ENCODE results near the gene COL11A2.
A peak's percentile ranks its signal among the peaks of the same experiment; 100 is the strongest.

COL11A2 gene

GRCh38 chr6:33193619-33194018, 1.4 kb upstream of the COL11A2 start:
- FAIRE-seq (no peak), DNase-seq (ENCODE audit: insufficient read length, low spot score) (no peak)

DNA sequence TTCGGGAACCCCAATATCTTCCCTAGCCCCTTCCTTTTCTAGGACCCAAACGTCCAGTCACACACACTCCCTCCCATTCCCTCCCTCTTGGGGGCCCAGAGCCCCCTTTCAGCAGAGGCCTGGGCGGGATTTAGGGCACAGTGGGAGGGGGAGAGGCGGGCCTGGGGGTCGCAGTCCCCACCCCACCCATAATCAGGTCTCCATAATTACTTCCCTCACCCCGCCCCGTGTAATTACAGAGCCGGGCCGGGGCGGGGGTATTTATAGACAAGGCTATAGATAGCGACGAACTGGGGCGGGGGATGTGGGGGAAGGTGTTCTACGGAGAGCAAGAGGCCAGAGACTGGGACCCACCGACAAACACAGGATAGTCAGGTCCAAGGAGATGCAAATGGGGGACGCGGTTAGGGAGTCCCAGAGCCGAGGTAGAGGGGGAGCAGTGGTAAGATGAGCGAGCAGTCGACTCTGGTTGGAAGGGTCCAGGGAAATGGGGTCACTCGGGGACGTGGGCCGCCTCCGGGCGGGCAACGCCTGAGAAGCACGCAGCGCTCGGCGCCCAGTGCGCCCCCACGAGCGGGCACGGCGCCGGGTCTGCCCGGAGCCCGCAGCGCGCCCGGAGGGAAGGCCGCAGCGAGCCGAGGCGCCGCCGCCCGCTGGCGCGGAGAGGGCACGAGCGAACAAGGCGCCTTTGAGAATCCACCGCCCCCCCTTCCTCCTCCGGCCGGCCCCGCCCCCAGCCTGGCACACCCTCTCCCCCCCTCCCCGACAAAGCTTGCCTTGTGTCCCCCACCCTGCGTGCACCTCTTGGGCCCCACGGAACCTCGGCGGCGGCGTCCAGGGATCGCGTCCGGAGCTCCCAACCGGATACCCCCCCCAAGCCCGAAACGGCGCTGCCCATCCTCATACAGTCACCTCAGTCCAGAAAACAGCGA, 670 bp upstream of the COL11A2 start:
- FAIRE-seq (no peak), DNase-seq (ENCODE audit: insufficient read length, low spot score) (no peak)

- no peak for FAIRE-seq
- DNase-seq (ENCODE audit: insufficient read length, low spot score) = no peak
These were observed 723 bp downstream of the COL11A2 start for GRCh38 chr6:33191383-33192104.

- FAIRE-seq (no peak), DNase-seq (ENCODE audit: insufficient read length, low spot score) (no peak)
These were observed 1.7 kb downstream of the COL11A2 start for GRCh38 chr6:33190504-33191107.

DNA sequence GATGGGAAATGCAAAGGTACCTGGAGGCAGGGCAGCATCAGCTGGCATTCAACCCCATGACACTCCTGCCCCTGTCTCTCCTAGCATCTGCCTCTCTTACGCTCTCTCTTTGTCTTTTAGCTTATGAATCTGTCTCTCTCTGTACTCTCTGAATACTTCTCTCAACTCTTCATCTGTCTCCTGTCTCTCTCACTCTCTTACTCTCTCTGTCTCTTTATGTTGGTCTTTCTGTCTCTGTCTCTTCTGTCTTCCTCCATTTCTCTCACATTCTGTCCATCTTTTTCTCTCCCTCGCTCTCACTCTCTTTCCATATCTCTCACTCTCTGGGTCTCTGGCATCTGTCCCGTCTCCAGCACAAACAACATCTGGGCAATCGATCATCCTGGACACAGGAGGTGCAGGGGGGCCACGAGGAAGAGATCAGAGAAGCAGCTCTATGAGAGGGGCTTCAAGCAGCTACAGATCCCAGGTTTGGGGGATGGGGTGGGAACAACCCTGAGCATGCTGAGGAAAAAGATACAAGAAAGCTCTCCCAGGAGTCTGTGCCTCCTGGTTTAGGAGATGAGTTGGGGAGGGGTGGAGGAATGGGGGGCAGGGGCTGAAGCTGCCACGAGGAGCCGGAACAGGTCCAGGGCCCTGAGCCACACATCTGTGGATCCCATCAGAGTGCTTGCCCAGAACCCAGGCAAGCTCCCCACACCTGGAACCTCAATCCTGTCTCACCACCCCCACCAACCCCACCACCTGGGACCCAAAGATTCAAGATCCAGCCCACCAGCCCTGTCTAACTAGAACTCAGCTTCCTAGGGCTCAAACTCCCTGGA, 2.4 kb downstream of the COL11A2 start:
- FAIRE-seq (no peak), DNase-seq (ENCODE audit: insufficient read length, low spot score) (no peak)

GRCh38 chr6:33189164-33189563, 3.1 kb downstream of the COL11A2 start:
- FAIRE-seq = no peak

GRCh38 chr6:33187809-33188208, 4.5 kb downstream of the COL11A2 start:
- DNase-seq (ENCODE audit: insufficient read length, low spot score) = no peak
- FAIRE-seq = no peak

More at GRCh38 chr6:33189164-33189563, 3.1 kb downstream of the COL11A2 start:
- no peak for DNase-seq (ENCODE audit: insufficient read length, low spot score)

- FAIRE-seq (no peak), DNase-seq (ENCODE audit: insufficient read length, low spot score) (no peak)
These were observed 6.5 kb downstream of the COL11A2 start for GRCh38 chr6:33185654-33186187.

DNA sequence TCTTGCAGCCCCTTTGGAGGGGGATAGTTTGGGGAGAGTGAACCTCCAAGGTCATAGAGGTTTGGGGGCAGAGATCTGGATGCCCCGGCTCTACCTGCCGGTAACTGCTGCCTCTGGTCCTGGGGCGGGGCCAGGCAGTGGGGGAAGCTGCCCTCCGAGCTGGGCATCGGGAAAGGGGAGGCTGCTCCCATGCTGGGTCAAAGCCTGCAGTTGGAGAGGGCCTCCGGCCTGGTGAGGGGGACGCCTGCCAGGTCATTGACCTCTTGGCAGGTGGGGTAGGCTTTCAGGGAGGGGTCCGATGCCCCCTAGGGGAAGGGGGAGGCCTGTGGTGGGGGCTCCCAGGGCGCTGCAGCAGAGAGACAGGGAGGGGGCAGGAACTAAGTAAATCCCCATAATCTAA, 7.1 kb downstream of the COL11A2 start:
- DNase-seq (ENCODE audit: insufficient read length, low spot score) = no peak
- FAIRE-seq = no peak

DNA sequence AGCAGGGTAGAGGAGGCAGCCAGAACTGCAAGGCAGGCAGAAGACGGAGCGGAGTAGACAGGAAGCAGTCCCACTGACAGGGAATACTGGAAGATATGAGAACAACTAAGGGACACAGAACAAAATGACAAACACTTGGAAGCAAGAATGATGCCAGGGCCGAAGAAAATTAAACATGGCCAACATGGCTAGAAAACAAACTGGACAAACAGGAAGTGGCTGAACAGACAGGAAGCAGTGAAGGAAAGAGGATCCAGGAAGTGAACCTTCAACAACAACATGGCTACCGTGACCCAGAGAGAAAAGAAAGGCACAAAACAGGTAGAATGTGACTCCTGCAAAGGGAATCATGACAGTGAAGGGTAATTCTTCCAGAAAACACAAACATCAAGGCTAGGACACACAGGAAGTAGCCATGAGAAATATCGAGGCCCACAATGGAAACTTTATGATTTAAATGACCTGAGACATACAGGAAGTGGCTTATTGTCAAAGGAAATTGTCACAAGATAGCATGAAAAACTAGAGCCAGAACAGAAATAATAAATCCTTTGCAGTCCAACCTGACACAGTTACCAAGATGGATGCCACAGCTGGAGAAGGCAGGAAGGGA, 9.1 kb downstream of the COL11A2 start:
- FAIRE-seq (peak; percentile 87), DNase-seq (ENCODE audit: insufficient read length, low spot score) (no peak)

DNA sequence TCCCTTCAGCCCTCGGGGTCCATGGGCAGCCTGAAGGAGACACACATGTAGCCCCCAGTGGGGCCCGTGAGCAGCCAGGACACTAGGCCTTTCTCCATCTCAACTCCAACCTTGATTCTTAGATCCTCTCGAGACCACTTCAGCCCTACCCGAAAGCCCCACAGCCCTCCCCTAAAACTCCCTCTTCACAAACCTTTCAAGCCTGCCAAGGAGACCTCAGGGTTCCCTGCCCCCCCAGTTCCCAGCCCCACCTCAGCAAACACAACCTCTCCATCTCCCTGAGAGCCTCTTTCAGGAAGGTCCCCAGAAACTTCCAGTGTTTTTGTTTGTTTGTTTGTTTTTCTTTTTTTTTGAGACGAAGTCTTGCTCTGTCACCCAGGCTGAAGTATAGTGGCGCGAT, 11.1 kb downstream of the COL11A2 start:
- FAIRE-seq = no peak

DNA sequence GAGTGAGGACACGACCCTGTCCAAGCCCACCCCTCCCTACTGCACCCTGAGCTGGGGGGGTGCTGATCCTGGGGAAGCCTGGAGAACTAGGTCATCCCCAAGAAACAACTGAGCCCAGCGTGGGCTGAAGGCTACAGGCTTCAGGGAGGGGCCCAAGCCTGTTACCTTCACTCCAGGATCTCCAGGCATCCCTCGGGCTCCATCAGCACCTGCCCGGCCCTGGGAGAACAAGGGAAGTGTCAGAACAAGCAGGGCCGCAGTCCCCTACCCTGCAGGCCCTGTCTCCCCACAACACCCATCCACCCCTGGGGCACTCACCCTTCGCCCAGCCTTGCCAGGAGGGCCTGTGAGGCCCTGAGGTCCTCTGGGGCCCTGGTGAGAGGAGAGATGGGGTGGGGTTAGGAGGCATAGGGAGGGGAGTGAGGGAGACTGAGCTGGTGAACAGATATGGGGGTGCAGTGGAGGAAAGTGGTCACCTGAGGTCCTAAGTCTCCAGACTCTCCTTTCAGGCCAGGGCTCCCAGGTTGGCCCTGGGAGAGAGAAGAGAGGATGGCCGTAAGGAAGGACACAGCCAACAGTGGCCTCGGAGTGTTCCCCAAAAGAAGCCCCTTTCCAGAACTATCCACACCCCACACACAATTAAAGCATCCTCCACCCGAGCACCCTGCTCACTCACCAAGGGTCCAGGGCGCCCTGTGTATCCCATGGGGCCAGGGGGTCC, 13.4 kb downstream of the COL11A2 start:
- FAIRE-seq (no peak), DNase-seq (ENCODE audit: insufficient read length, low spot score) (no peak)

More for the DNA sequence above, 11.1 kb downstream of the COL11A2 start:
- no peak for DNase-seq (ENCODE audit: insufficient read length, low spot score)

- DNase-seq (ENCODE audit: insufficient read length, low spot score) (no peak), FAIRE-seq (no peak)
These were observed 14.5 kb downstream of the COL11A2 start for GRCh38 chr6:33177552-33178446.

- FAIRE-seq (no peak), DNase-seq (ENCODE audit: insufficient read length, low spot score) (no peak)
These were observed 15.4 kb downstream of the COL11A2 start for GRCh38 chr6:33176906-33177305.

- DNase-seq (ENCODE audit: insufficient read length, low spot score) = no peak
- FAIRE-seq = no peak
These were observed 16.7 kb downstream of the COL11A2 start for GRCh38 chr6:33175436-33176069.

DNA sequence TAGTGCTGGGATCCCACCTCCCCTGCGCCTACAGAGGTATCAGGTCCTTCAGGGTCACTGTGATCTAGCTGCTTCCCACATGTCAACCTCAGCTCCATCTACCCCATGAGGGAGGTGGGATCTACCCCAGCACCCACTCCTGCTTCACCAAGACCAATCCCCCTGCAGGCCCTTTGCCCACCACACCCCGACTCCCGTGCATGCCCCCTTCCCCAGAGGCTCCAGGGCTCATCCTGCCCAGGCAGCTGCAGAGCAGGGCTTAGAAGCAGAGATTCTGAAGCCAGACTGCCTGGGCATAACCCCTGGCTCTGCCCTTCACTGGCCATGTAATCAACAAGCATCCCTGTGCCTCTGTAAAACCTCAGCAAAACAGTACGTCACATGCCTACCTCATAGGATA, 17.5 kb downstream of the COL11A2 start:
- FAIRE-seq (no peak), DNase-seq (ENCODE audit: insufficient read length, low spot score) (no peak)

DNA sequence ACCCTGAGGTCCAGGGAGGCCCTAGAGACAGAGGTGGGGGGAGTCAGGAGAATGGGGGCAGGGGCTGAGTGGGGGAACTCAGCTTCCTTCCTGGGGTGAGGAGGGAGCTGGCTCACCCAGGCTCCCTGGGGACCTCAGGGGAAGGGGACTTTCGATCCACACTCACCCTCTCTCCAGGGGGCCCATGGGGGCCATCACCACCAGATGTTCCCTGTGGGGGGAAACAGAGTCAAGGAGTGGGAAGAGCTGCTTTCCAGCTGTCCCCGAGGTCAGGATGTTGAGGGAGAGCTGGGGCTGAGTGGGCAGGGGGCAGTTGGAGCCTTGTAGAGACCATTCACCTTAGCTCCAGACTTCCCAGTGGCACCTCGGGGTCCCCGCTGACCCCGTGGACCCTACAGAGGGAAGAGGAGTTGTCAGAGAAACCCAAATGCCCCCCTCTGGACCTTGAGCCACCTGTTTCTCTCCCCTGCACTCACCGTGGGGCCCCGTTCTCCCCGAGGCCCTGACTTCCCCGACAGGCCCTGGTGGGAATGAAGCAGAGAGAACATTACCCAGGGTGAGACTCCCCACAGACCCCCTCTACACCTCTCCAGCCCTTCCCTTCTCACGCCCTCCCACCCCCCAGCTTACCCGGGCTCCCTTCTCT, 18.6 kb downstream of the COL11A2 start:
- DNase-seq (ENCODE audit: insufficient read length, low spot score) = no peak
- no peak for FAIRE-seq

All from GM19239 (cell line).